D721Med (cell line): ENCODE measurements around the gene DRGX.

ENCODE experiments used
- DNase-seq: peaks from one replicate; pipeline ENCODE4 v3.0.0; 2011; ENCODE audit warnings: low spot score; ENCODE audit not compliant: insufficient read length
- FAIRE-seq: peaks from 2 replicates; lab custom pipeline; 2011; peaks lifted over from hg19 to GRCh38; lab: Jason Lieb, UNC
- TF ChIP-seq, protein P1 (sequence below): IDR thresholded peaks from 2 replicates; pipeline ENCODE4 v1.5.1; 2012; ENCODE audit warnings: mild to moderate bottlenecking, control low read depth; ENCODE audit not compliant: insufficient read depth; ENCODE audit errors: missing control alignments

The DRGX gene

DNA sequence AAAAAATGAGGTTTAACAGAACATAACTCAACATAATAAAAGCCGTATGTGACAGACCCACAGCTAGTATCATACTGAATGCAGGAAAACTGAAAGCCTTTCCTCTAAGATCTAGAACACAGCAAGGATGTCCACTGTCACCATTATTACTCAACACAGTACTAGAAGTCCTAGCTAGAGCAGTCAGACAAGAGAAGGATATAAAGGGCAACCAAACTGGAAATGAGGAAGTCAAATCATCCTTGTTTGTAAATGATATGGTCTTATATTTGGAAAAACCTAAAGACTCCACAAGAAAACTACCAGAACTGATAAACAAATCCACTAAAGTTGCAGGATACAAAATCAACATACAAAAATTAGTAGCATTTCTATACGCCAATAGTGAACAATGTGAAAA is 51.0 kb downstream of the DRGX start:
- FAIRE-seq = no peak
- TF ChIP-seq, protein P1, sequence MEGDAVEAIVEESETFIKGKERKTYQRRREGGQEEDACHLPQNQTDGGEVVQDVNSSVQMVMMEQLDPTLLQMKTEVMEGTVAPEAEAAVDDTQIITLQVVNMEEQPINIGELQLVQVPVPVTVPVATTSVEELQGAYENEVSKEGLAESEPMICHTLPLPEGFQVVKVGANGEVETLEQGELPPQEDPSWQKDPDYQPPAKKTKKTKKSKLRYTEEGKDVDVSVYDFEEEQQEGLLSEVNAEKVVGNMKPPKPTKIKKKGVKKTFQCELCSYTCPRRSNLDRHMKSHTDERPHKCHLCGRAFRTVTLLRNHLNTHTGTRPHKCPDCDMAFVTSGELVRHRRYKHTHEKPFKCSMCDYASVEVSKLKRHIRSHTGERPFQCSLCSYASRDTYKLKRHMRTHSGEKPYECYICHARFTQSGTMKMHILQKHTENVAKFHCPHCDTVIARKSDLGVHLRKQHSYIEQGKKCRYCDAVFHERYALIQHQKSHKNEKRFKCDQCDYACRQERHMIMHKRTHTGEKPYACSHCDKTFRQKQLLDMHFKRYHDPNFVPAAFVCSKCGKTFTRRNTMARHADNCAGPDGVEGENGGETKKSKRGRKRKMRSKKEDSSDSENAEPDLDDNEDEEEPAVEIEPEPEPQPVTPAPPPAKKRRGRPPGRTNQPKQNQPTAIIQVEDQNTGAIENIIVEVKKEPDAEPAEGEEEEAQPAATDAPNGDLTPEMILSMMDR = no peak
- no peak for DNase-seq

DNA sequence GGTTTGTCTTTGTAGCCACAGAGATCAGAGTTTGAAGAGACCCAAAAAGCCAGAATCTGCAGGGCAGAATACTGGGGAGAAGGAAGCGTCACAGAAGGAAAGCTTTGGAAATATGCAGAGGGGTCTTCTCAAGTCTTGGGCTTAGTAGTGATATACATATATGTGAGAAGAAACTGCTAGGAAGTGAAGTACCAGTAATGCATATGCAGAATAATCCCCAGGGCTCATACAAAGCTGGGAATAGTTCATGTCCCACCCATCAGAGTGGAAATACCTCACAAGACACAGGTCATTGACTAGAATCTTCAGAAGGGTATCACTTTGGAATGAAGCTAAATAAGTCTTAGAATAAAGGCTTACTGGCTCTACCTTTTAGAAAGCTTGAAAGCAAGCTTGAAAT is 57.3 kb downstream of the DRGX start:
- no peak for DNase-seq
- TF ChIP-seq, protein P1 = no peak
- FAIRE-seq = no peak

DNA sequence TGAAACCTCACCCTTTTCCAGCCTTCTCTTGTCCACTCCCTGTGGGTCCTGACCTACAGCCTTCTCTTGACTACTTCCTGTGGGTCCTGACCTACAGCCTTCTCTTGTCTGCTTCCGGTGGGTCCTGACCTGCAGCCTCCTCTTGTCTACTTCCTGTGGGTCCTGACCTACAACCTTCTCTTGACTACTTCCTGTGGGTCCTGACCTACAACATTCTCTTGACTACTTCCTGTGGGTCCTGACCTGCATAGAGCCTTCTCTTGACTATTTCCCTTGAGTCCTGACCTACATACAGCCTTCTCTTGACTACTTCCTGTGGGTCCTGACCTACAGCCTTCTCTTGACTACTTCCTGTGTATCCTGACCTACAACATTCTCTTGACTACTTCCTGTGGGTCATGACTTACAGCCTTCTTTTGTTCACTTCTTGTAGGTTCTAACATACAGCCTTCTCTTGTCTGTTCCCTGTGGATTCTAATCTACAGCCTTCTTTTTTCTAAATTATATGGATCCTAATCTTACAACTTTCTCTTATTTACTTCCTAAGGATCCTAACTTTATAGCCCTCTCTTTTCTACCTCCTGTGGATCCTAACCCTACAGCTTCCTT is 60.4 kb downstream of the DRGX start:
- FAIRE-seq (no peak), DNase-seq (no peak)
- TF ChIP-seq, protein P1 = no peak

DNA sequence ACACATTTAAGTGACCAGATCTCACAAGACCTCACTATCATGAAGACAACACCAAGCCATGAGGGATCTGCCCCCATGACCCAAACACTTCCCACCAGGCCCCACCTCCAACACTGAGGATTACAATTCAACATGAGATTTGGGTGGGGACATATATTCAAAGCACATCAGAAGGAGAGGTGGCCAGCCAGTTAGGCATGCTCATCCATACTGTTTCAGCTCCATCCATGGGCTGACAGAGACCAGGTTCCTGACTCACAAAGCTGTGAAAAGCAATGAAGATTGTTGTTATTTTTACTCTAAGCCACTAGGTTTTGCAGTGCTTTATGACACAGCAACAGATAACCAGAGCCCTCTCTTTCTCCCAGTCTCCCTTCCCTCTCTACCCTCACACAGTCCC is 60.9 kb downstream of the DRGX start:
- no peak for FAIRE-seq
- DNase-seq = no peak
- TF ChIP-seq, protein P1 = no peak

DNA sequence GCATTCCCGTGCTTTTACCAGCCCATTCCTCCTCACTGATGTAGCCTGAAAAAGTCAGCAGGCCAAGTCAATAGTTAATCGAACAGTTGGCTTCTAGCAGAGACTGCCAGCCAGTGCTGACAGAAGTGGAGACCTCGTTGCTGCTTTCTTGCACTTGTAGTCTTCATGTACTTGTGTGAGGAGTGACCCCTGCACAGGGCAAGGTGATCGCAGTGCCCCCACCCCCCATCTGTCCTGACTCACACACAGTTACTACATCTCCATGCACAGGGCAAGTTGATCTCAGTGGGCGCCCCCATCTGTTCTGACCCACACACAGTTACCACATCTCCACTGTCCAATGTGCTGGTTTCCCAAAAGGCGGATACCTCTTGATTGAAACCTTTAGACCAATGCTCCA is 62.7 kb downstream of the DRGX start:
- FAIRE-seq (no peak), DNase-seq (no peak)
- TF ChIP-seq, protein P1 = no peak

DNA sequence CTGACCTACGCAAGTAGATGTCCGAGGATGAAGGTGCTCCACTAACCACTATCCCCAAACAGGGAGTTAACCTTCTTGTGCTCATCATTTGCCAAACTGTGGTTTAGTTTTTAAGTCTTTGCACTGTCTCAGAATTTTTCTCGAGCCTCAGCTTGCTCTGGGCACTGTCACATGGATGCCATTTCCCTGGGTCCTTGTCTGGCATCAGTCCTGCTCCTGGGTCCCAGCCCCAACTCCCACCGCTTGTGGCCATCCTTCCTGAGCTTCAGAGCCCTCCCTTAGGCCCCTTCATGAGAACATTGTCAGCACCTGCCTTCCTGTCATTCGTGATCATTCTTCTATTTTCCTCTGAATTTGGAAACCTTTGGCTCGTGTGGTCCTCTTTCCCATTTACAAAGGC is 63.1 kb downstream of the DRGX start:
- TF ChIP-seq, protein P1 = no peak
- DNase-seq (no peak), FAIRE-seq (no peak)

DNA sequence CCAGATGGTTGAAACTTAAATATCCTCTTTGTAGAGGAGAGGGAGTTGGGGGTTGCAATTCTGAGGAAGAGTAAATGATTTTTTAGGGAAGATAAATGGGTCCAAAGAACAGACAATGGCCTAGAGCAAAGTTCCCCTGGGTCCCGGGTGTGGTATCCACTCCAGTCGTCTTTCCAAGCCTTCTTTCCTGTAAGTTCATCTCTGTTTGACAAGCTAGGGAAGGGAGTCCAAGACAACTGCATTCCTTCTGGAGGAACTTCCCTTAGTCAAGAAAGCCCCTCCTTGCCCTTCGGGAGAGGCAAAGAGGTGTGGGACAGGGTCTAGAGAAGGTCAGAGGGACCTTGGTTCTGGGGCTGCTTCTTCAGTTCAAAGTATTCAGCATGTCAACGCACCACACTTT is 63.6 kb downstream of the DRGX start:
- FAIRE-seq (no peak), DNase-seq (no peak)
- TF ChIP-seq, protein P1 = no peak
